Osteocyte (in vitro differentiated cells): ENCODE measurements around the gene ABL1. TPM values are rescaled to one million over a fixed set of nuclear protein-coding genes. Genes with fewer than 3 reads are reported as not detected.

Experiments used
- DNase-seq: peaks from one replicate; pipeline ENCODE4 v3.0.0; 2021; ENCODE audit warnings: mixed read lengths; ENCODE audit not compliant: unreplicated experiment; ENCODE audit errors: extremely low spot score
- H3K27ac Mint-ChIP-seq: one replicate; pipeline ENCODE4 v1.8.0; 2021; ENCODE audit warnings: mild to moderate bottlenecking, mixed read lengths; ENCODE audit not compliant: unreplicated experiment
- H3K27me3 Mint-ChIP-seq: one replicate; pipeline ENCODE4 v1.8.0; 2021; ENCODE audit warnings: mixed read lengths; ENCODE audit not compliant: unreplicated experiment
- H3K36me3 Mint-ChIP-seq: one replicate; pipeline ENCODE4 v1.8.0; 2021; ENCODE audit warnings: mixed read lengths; ENCODE audit not compliant: unreplicated experiment
- H3K4me1 Mint-ChIP-seq: one replicate; pipeline ENCODE4 v1.8.0; 2021; ENCODE audit warnings: mixed read lengths; ENCODE audit not compliant: unreplicated experiment
- H3K4me3 Mint-ChIP-seq: one replicate; pipeline ENCODE4 v1.8.0; 2021; ENCODE audit warnings: mild to moderate bottlenecking, moderate library complexity, mixed read lengths; ENCODE audit not compliant: unreplicated experiment
- H3K9me3 Mint-ChIP-seq: one replicate; pipeline ENCODE4 v1.8.0; 2021; ENCODE audit warnings: mixed read lengths; ENCODE audit not compliant: unreplicated experiment
- total RNA-seq: library from RNA; stranded (reverse); gene quantifications from 2 replicates; pipeline ENCODE4 v1.2.1, GENCODE V29; 2021
- TF ChIP-seq, protein P1 (sequence below): fragments of 200-600 bp; sonication (generic); IDR thresholded peaks from 2 replicates; pipeline ENCODE4 v1.5.0; 2021; ENCODE audit warnings: antibody characterized with exemption, mild to moderate bottlenecking, moderate library complexity

Gene ABL1
- total RNA-seq, 1 donor from 2014 or later, result 101 TPM

GRCh38 chr9:130919559-130920145, 84.6 kb downstream of the ABL1 start:
- Mint-ChIP-seq H3K36me3 (no peaks in the 10 kb centered on the region), H3K4me3 (no peak overlapping the region), H3K27ac (no peak overlapping the region), H3K9me3 (no peaks in the 10 kb centered on the region), H3K27me3 (peaks cover 18% of the 10 kb centered on the region), H3K4me1 (peaks cover 7% of the 10 kb centered on the region)
- DNase-seq, result no peak
- TF ChIP-seq, protein P1, sequence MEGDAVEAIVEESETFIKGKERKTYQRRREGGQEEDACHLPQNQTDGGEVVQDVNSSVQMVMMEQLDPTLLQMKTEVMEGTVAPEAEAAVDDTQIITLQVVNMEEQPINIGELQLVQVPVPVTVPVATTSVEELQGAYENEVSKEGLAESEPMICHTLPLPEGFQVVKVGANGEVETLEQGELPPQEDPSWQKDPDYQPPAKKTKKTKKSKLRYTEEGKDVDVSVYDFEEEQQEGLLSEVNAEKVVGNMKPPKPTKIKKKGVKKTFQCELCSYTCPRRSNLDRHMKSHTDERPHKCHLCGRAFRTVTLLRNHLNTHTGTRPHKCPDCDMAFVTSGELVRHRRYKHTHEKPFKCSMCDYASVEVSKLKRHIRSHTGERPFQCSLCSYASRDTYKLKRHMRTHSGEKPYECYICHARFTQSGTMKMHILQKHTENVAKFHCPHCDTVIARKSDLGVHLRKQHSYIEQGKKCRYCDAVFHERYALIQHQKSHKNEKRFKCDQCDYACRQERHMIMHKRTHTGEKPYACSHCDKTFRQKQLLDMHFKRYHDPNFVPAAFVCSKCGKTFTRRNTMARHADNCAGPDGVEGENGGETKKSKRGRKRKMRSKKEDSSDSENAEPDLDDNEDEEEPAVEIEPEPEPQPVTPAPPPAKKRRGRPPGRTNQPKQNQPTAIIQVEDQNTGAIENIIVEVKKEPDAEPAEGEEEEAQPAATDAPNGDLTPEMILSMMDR, result no peak

GRCh38 chr9:130920233-130920632, 85.2 kb downstream of the ABL1 start:
- H3K9me3 Mint-ChIP-seq, result no peaks in the 10 kb centered on the region
- DNase-seq, result no peak
- TF ChIP-seq, protein P1, result no peak
- no peaks in the 10 kb centered on the region for H3K36me3 Mint-ChIP-seq
- H3K4me1 Mint-ChIP-seq, result peaks cover 7% of the 10 kb centered on the region
- H3K27ac Mint-ChIP-seq, result no peak overlapping the region
- no peak overlapping the region for H3K4me3 Mint-ChIP-seq
- H3K27me3 Mint-ChIP-seq, result peaks cover 16% of the 10 kb centered on the region

GRCh38 chr9:130920762-130921299, 85.8 kb downstream of the ABL1 start:
- TF ChIP-seq, protein P1, result no peak
- Mint-ChIP-seq H3K27me3 (peaks cover 15% of the 10 kb centered on the region), H3K36me3 (no peaks in the 10 kb centered on the region)

GRCh38 chr9:130921300-130921988, 86.4 kb downstream of the ABL1 start:
- no peak for DNase-seq
- TF ChIP-seq, protein P1, result no peak
- Mint-ChIP-seq H3K27ac (no peak overlapping the region), H3K9me3 (no peaks in the 10 kb centered on the region), H3K36me3 (no peaks in the 10 kb centered on the region), H3K4me3 (no peak overlapping the region), H3K4me1 (peaks cover 7% of the 10 kb centered on the region), H3K27me3 (peaks cover 15% of the 10 kb centered on the region)

More at GRCh38 chr9:130920762-130921299, 85.8 kb downstream of the ABL1 start:
- no peak for DNase-seq
- Mint-ChIP-seq H3K4me1 (peaks cover 7% of the 10 kb centered on the region), H3K4me3 (no peak overlapping the region), H3K9me3 (no peaks in the 10 kb centered on the region), H3K27ac (no peak overlapping the region)
